Measurements from ENCODE around the gene COL4A4.

Gene COL4A4

DNA sequence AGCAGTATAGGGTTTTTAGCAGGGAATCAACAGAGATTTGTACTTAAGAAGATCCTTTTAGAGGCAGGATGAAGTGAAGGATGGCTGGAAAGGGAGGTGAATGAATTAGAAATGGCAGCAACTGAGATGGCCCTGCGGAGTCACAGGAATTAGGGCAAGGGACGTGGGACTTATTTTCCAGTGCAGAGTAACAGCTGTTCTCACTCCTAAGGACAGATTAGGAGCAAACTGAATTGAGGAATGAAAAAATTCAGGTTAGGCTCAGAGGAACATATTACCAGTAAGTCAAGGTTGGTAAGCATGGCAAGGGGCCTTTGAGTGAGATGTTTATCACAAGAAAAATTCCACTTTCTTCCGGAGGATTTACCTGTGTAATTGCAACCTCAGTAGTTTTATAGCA lies 34.9 kb upstream of the COL4A4 start:
- no peaks in the 10 kb centered on the region for H4K20me1 ChIP-seq (ENCODE audit: insufficient read depth, low read length)
- no peaks in the 10 kb centered on the region for H3K9me3 ChIP-seq (replicated peaks; ENCODE audit: insufficient read depth, low read length)
- H2AFZ ChIP-seq (ENCODE audit: low read length) = no peak overlapping the region
- no peaks in the 10 kb centered on the region for H3K27me3 ChIP-seq (replicated peaks; ENCODE audit: insufficient read depth, low read length)
- no peaks in the 10 kb centered on the region for H3F3A ChIP-seq (ENCODE audit: insufficient read depth, low read length)
- no peaks in the 10 kb centered on the region for H3K79me2 ChIP-seq (ENCODE audit: low read length)
- H3K4me3 ChIP-seq (ENCODE audit: low read length) = no peak overlapping the region
- H3K9ac ChIP-seq (ENCODE audit: low read length) = no peak overlapping the region
- H3K9me2 ChIP-seq (replicated peaks; ENCODE audit: insufficient read depth, low read length) = no peaks in the 10 kb centered on the region
- H3K4me1 ChIP-seq (ENCODE audit: low read length) = no peaks in the 10 kb centered on the region
- TF ChIP-seq EZH2phosphoT487 (IDR thresholded peaks at IDR 0.05; ENCODE audit: low read length) (no peak), EZH2 (optimal IDR thresholded peaks at IDR 0.05; ENCODE audit: low read depth, low read length) (no peak)
- TF ChIP-seq, protein P1, sequence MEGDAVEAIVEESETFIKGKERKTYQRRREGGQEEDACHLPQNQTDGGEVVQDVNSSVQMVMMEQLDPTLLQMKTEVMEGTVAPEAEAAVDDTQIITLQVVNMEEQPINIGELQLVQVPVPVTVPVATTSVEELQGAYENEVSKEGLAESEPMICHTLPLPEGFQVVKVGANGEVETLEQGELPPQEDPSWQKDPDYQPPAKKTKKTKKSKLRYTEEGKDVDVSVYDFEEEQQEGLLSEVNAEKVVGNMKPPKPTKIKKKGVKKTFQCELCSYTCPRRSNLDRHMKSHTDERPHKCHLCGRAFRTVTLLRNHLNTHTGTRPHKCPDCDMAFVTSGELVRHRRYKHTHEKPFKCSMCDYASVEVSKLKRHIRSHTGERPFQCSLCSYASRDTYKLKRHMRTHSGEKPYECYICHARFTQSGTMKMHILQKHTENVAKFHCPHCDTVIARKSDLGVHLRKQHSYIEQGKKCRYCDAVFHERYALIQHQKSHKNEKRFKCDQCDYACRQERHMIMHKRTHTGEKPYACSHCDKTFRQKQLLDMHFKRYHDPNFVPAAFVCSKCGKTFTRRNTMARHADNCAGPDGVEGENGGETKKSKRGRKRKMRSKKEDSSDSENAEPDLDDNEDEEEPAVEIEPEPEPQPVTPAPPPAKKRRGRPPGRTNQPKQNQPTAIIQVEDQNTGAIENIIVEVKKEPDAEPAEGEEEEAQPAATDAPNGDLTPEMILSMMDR (IDR thresholded peaks at IDR 0.05; ENCODE audit: low read length) = no peak
- H3K27ac ChIP-seq (ENCODE audit: low read length) = no peak overlapping the region
- no peak overlapping the region for H3K4me2 ChIP-seq (ENCODE audit: low read depth, low read length)
- no peaks in the 10 kb centered on the region for H3K36me3 ChIP-seq (replicated peaks; ENCODE audit: insufficient read depth, low read length)
- no peak for DNase-seq

DNA sequence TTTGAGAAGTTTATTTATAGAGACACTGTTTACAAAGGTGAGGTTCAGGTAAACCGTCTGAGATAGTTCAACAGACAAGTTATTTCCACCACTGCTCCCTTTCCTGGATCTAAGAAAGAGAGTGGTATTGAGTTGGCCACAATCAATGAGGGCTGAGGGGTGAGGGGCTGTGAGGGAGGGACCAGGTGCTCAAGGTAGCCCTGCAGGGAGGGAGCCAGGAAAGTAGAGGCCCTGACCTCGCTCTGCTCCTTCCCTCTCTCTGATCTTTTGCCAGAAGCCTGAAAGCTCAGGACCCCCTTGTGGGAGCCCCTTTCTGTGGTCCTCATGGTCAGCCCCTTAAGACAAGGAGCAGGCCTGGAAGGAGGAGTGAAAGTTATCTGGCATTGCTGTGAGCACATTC lies 30.2 kb upstream of the COL4A4 start:
- Histone ChIP-seq H3K4me2 (ENCODE audit: low read depth, low read length) (no peak overlapping the region), H3K27me3 (replicated peaks; ENCODE audit: insufficient read depth, low read length) (no peaks in the 10 kb centered on the region), H3K27ac (ENCODE audit: low read length) (no peak overlapping the region), H4K20me1 (ENCODE audit: insufficient read depth, low read length) (no peaks in the 10 kb centered on the region), H3K4me1 (ENCODE audit: low read length) (peaks cover 10% of the 10 kb centered on the region), H2AFZ (ENCODE audit: low read length) (no peak overlapping the region), H3K9me2 (replicated peaks; ENCODE audit: insufficient read depth, low read length) (no peaks in the 10 kb centered on the region), H3K9me3 (replicated peaks; ENCODE audit: insufficient read depth, low read length) (no peaks in the 10 kb centered on the region), H3F3A (ENCODE audit: insufficient read depth, low read length) (no peaks in the 10 kb centered on the region), H3K79me2 (ENCODE audit: low read length) (no peaks in the 10 kb centered on the region), H3K9ac (ENCODE audit: low read length) (no peak overlapping the region), H3K4me3 (ENCODE audit: low read length) (no peak overlapping the region), H3K36me3 (replicated peaks; ENCODE audit: insufficient read depth, low read length) (no peaks in the 10 kb centered on the region)
- no peak for TF ChIP-seq EZH2phosphoT487 (IDR thresholded peaks at IDR 0.05; ENCODE audit: low read length)
- TF ChIP-seq, protein P1 (IDR thresholded peaks at IDR 0.05; ENCODE audit: low read length) = no peak
- TF ChIP-seq EZH2 (optimal IDR thresholded peaks at IDR 0.05; ENCODE audit: low read depth, low read length) = no peak
- no peak for DNase-seq

DNA sequence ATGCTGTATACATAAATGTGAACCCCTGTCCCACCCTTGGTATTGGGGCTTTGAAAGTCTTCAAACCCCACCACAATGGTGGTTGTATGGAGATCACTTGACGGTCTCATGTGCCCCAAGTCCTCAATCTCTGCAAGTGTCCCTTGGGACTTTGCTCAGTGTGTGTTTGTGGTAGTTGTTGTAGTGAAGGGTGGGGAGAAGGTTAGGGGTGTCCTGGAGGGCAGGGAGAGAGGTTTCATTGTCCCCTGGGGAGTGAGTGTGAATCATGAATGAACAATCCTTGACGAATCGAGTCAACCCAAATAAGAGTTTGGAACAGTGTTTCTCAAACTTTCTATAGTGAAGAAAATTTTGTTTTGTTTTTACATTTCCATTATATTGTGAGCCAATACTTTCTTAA lies 28.5 kb upstream of the COL4A4 start:
- DNase-seq = no peak
- no peak overlapping the region for H3K4me3 ChIP-seq (ENCODE audit: low read length)
- H3K9me2 ChIP-seq (replicated peaks; ENCODE audit: insufficient read depth, low read length) = no peaks in the 10 kb centered on the region
- H3K9me3 ChIP-seq (replicated peaks; ENCODE audit: insufficient read depth, low read length) = no peaks in the 10 kb centered on the region
- no peak overlapping the region for H2AFZ ChIP-seq (ENCODE audit: low read length)
- no peaks in the 10 kb centered on the region for H3K79me2 ChIP-seq (ENCODE audit: low read length)
- no peaks in the 10 kb centered on the region for H3F3A ChIP-seq (ENCODE audit: insufficient read depth, low read length)
- peak overlapping the region; percentile 25; the same call in 1 of the 2 replicates for H3K4me2 ChIP-seq (ENCODE audit: low read depth, low read length)
- H3K4me1 ChIP-seq (ENCODE audit: low read length) = peaks cover 16% of the 10 kb centered on the region
- no peaks in the 10 kb centered on the region for H4K20me1 ChIP-seq (ENCODE audit: insufficient read depth, low read length)
- no peaks in the 10 kb centered on the region for H3K27me3 ChIP-seq (replicated peaks; ENCODE audit: insufficient read depth, low read length)
- H3K27ac ChIP-seq (ENCODE audit: low read length) = no peak overlapping the region
- H3K36me3 ChIP-seq (replicated peaks; ENCODE audit: insufficient read depth, low read length) = no peaks in the 10 kb centered on the region
- TF ChIP-seq EZH2 (optimal IDR thresholded peaks at IDR 0.05; ENCODE audit: low read depth, low read length) (no peak), EZH2phosphoT487 (IDR thresholded peaks at IDR 0.05; ENCODE audit: low read length) (no peak)
- TF ChIP-seq, protein P1 (IDR thresholded peaks at IDR 0.05; ENCODE audit: low read length) = no peak
- H3K9ac ChIP-seq (ENCODE audit: low read length) = no peak overlapping the region
